Stimulated activated CD4-positive, alpha-beta T cell treated with anti-CD3 and anti-CD28 coated beads, Interleukin-15, amount 100 ng/mL, for 24 hours (primary cell): ENCODE data around the gene RETREG1.

Source experiments
- DNase-seq: peaks from one replicate; pipeline ENCODE4 v3.0.0-alpha.2; 2020

Gene RETREG1

DNA sequence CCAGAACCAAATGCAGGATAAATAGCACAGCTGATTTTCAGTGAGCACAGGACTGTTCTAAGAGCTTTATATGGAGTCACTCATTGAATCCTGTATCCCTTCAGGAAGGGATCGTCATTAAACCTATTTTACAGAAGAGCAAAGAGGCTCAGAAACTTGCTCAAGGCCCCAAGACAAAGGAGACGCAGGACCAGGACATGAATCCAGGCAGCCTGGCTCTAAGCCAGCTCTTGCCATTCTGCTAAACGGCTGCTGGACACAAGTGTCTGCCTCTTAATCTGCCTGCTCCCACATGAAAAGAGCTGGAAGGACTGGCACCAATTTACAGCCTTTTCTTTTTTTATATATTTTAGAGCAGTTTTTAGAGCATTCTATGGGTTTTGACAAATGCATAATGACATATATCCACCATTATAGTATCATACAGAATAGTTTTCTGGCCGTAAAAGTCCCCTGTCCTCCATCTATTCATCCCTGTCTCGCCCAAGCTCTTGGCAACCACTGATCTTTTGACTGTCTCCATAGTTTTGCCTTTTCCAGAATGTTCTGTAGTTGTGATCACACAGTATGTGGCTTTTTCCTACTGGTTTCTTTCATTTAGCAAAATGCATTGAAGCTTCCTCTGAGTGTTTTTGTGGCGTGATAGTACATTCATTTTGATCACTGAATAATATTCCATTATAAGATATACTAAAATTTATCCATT, 37.5 kb downstream of the RETREG1 start:
- no peak for DNase-seq

GRCh38 chr5:16578474-16578883, 38.3 kb downstream of the RETREG1 start:
- DNase-seq, result no peak

DNA sequence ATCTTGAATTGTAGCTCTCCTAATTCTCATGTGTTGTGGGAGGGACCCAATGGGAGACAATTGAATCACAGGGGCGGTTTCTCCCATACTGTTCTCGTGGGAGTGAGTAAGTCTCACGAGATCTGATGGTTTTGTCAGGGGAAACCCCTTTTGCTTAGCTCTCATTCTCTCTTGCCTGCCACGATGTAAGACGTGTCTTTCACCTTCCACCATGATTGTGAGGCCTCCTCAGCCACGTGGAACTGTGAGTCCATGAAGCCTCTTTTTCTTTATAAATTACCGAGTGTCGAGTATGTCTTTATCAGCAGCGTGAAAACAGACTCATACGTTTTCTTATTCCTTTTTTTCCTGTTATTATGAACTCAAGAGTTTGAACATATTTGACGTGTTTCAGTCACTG, 39.1 kb downstream of the RETREG1 start:
- DNase-seq, result peak; percentile 20

- no peak for DNase-seq
Measured at GRCh38 chr5:16574789-16575721, 41.7 kb downstream of the RETREG1 start.

DNA sequence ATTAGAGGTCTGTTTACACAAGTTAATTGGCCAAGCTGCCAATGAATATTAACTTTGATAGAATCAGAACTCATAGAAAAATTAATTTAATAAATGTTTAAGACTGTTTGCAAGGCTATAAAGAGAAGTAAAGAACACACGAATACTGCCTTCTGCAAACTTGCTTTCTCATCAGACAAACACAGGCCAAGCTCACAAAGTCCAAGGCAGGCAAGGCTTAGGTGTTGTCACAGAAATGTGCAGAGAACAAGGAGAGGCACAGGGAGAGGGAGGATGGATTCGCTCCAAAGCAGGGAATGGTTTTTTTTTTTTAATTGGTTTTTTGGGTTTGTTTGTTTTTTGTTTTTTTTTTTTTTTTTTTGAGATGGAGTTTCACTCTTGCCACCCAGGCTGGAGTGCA, 43.4 kb downstream of the RETREG1 start:
- no peak for DNase-seq

GRCh38 chr5:16572289-16573015, 44.3 kb downstream of the RETREG1 start:
- no peak for DNase-seq

- DNase-seq, result no peak
Measured at GRCh38 chr5:16571016-16571415, 45.8 kb downstream of the RETREG1 start.

DNA sequence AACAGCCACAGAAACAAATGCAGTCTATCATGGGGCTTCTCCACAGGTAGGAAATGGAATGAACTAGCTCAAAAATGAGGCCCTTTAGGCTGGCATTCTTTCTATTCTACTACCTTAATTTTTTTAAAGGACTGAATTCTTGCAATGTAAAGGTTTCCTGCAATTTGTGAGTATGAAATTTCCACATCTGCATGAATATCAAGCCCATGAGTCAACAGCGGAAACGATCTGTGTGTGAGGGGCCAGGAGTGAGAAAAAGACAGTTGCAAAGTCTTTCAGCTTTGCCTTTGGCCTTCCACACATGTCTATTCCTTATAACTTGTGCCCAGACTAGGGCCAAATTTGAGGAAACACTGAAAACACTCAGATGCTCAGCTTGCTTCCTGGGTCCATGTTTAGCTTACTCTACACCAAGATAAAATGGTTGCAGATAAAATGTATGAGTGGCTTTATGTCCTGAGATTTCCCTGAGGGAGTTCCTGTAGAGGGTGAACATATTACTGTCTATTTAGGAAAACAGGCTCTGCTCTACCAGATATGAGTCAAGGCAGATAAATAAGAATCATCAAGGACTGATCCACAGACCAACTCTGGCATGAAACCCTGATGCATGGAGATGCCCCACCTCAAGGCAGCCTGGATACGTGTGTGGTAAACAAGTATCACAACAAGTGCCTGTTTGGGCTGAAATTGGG, 46.5 kb downstream of the RETREG1 start:
- DNase-seq, result no peak

GRCh38 chr5:16568875-16569580, 47.8 kb downstream of the RETREG1 start:
- DNase-seq, result no peak

GRCh38 chr5:16567365-16567764, 49.4 kb downstream of the RETREG1 start:
- no peak for DNase-seq

GRCh38 chr5:16565118-16565517, 51.7 kb downstream of the RETREG1 start:
- no peak for DNase-seq

DNA sequence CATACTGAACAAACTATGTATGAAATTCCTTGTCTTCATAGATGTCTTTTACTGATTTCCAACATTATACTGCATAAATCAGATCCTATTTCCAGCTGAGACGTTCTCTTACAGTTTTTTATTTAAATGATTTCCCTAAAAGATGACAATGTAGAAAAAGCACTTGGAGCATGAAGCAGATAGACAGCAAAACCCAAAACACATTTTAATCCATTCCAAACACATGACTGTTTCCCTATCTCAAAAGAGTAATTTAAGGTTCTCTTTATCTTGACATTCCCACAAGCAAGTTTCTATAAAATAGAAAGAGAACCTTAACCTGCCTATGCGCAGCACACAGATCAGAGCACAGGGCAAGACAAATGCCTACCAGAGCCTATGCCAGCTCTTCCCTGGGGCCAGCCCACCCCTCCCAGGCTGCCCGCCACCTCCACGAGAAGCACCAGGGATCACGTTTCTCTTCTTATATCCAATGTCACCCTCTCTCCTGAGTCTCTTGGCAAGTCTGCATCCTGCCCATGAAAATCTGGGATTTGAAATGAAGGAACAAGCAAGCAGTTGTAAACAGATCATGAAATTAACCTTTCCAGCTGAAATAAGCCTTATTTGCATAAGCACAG, 52.4 kb downstream of the RETREG1 start:
- no peak for DNase-seq

DNA sequence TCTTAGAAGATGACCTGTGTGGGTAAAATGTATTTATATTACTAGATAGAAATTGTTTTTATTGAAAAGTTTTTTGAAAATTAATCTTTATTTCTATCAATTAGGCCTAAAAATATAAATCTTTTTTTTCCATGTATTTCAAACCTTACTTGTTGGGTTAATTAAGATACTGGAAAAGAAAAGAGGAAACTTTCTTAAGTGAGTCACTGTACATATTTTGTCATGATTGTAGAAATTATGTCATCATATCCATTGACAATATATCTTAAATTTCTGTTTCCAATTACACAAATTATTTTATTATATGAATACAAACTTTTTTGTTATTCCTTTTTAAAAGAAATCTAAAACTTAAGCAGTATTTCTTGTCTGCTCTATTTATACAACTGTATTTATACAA, 53.1 kb downstream of the RETREG1 start:
- no peak for DNase-seq

DNA sequence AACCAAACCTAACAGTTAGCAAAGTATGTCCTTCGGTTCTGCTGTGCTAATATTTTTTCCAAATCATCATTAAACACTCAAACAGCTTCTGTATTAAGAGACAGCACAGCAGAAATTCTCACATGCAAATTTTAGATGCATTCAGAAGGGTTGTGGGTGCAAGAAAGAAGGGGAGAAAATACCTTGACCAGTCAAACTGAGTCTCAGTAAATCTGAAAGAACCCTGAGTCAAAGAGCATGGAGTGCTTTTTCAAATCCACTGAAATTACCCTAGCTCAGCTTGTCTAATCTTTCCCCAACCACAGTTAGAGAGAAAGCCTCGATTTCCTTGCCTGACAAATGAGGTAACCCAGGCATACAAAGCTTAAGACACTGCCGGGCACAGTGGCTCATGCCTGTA, 55.1 kb downstream of the RETREG1 start:
- DNase-seq, result no peak

DNA sequence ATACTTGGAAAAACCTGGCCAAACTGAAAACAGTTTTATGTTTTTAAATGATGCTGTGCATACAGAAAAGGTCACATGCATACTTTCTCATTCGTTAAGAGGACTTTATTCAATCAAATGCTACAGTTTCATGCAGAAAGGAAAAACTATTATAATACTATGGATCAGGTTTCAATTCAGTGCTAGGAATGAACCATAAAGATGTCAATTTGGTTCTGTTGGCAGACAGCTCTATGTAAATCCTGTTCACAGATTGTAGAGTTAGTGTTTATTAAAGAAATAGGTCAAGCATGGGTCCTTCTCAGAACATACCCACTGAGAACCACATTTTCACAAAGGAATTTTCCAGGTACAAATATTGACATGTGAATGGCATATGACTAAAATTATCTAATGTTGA, 57.1 kb downstream of the RETREG1 start:
- no peak for DNase-seq

GRCh38 chr5:16558984-16559629, 57.7 kb downstream of the RETREG1 start:
- DNase-seq, result no peak

DNA sequence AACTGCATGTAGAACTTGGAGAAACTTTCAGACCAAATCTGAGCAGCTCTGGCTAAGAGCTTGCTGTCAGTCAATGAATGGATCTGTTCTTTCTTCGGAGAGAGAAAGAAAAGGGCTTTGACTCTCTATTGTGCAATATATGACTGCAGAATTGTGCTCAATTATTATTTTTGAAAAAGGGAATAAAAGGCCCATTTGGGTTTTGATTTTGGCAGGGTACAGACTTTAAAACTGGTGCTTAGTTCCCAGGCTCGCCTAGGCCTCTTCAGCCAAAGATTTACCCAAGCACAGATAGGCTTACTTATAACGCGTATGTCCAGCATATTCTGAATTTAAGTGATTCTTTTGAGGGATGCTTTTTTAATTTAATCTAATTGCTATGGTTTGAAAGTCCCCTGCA, 59.3 kb downstream of the RETREG1 start:
- DNase-seq, result no peak

DNA sequence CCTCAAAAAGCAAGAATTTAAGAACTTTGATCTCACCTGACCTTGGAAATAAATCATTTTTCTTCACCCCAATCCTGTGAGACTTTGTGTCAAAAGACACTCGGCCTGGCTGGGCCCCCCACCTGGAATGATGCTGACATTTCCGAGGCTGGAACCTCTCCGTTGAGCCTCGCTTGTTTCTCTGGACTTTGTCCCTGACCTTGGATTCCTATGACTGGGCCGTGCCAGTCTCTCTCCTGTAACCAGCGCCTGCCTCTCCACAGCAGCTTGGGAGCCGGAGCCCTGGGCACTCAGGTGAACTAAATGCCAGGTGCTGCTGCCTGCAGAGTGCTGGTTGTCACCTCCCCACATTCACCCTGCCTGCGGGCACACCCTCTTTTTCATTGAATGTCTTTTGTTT, 62.7 kb downstream of the RETREG1 start:
- no peak for DNase-seq

DNA sequence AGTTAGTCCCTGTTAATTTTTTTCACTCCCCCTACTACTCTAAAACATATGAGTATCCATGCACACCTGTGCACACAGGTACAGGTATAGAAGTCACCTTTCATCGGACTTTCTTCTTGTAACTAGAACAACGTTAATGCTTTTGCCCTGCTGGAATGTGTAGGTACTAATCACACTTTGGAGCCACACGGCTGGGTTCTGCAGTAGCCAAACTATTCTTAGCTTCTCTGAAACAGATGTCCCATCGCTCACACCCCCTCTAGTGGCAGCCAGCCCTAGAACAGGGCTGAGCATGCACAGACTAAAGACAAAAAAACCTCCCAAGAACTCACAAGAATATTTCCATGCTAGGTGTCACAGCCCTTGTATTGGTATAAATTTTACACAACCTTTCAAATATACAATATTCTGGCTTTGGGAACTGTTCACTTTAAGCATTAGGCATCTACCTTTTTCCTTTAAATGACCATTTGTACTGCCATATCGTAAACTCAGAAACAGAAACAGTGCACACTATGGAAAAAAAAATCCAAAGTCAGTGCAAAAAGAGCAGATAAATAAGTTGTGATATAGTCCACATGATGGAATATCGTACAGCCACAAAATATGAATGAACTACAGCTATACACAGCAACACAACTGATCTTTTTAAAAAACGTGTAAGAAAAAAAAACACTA, 64.0 kb downstream of the RETREG1 start:
- peak; percentile 75 for DNase-seq

GRCh38 chr5:16551628-16552027, 65.2 kb downstream of the RETREG1 start:
- DNase-seq, result no peak
